ENCODE results near the gene P2RY10.

P2RY10 gene

GRCh38 chrX:78957049-78957767 lies 12.0 kb downstream of the P2RY10 start:
- H3K27ac ChIP-seq (ENCODE audit: poor library complexity, severe bottlenecking): no peak overlapping the region
- no peaks in the 10 kb centered on the region for H3K9me3 ChIP-seq (ENCODE audit: severe bottlenecking)
- DNase-seq (ENCODE audit: low spot score) (no peak), ATAC-seq (ENCODE audit: low read depth) (no peak)
- TF ChIP-seq CTCF (IDR thresholded peaks at IDR 0.05; ENCODE audit: poor library complexity, severe bottlenecking): no peak
- no peak overlapping the region for H3K4me3 ChIP-seq (ENCODE audit: severe bottlenecking)
- H3K27me3 ChIP-seq (ENCODE audit: insufficient read depth, poor library complexity, severe bottlenecking): no peaks in the 10 kb centered on the region
- no peaks in the 10 kb centered on the region for H3K36me3 ChIP-seq (ENCODE audit: low read depth)
- no peaks in the 10 kb centered on the region for H3K4me1 ChIP-seq (ENCODE audit: insufficient read depth, poor library complexity, severe bottlenecking)

- Histone ChIP-seq H3K27me3 (ENCODE audit: insufficient read depth, poor library complexity, severe bottlenecking) (no peaks in the 10 kb centered on the region), H3K36me3 (ENCODE audit: low read depth) (no peaks in the 10 kb centered on the region), H3K27ac (ENCODE audit: poor library complexity, severe bottlenecking) (no peak overlapping the region), H3K9me3 (ENCODE audit: severe bottlenecking) (no peaks in the 10 kb centered on the region), H3K4me1 (ENCODE audit: insufficient read depth, poor library complexity, severe bottlenecking) (no peaks in the 10 kb centered on the region), H3K4me3 (ENCODE audit: severe bottlenecking) (no peak overlapping the region)
- no peak for DNase-seq (ENCODE audit: low spot score)
- TF ChIP-seq CTCF (IDR thresholded peaks at IDR 0.05; ENCODE audit: poor library complexity, severe bottlenecking): no peak
- no peak for ATAC-seq (ENCODE audit: low read depth)
Observed at GRCh38 chrX:78957768-78958130, 12.6 kb downstream of the P2RY10 start.

- H3K4me1 ChIP-seq (ENCODE audit: insufficient read depth, poor library complexity, severe bottlenecking): no peaks in the 10 kb centered on the region
- no peak overlapping the region for H3K27ac ChIP-seq (ENCODE audit: poor library complexity, severe bottlenecking)
- H3K36me3 ChIP-seq (ENCODE audit: low read depth): no peaks in the 10 kb centered on the region
- no peak for TF ChIP-seq CTCF (IDR thresholded peaks at IDR 0.05; ENCODE audit: poor library complexity, severe bottlenecking)
- no peaks in the 10 kb centered on the region for H3K9me3 ChIP-seq (ENCODE audit: severe bottlenecking)
- DNase-seq (ENCODE audit: low spot score) (no peak), ATAC-seq (ENCODE audit: low read depth) (no peak)
- H3K27me3 ChIP-seq (ENCODE audit: insufficient read depth, poor library complexity, severe bottlenecking): no peaks in the 10 kb centered on the region
- H3K4me3 ChIP-seq (ENCODE audit: severe bottlenecking): no peak overlapping the region
Observed at GRCh38 chrX:78958419-78959116, 13.4 kb downstream of the P2RY10 start.

- no peaks in the 10 kb centered on the region for H3K4me1 ChIP-seq (ENCODE audit: insufficient read depth, poor library complexity, severe bottlenecking)
- no peaks in the 10 kb centered on the region for H3K27me3 ChIP-seq (ENCODE audit: insufficient read depth, poor library complexity, severe bottlenecking)
- DNase-seq (ENCODE audit: low spot score) (no peak), ATAC-seq (ENCODE audit: low read depth) (no peak)
- H3K4me3 ChIP-seq (ENCODE audit: severe bottlenecking): no peak overlapping the region
- no peak for TF ChIP-seq CTCF (IDR thresholded peaks at IDR 0.05; ENCODE audit: poor library complexity, severe bottlenecking)
- H3K9me3 ChIP-seq (ENCODE audit: severe bottlenecking): no peaks in the 10 kb centered on the region
- H3K36me3 ChIP-seq (ENCODE audit: low read depth): no peaks in the 10 kb centered on the region
- H3K27ac ChIP-seq (ENCODE audit: poor library complexity, severe bottlenecking): no peak overlapping the region
Observed at GRCh38 chrX:78960888-78961287, 15.7 kb downstream of the P2RY10 start.

- ATAC-seq (ENCODE audit: low read depth) (no peak), DNase-seq (ENCODE audit: low spot score) (no peak)
- Histone ChIP-seq H3K36me3 (ENCODE audit: low read depth) (no peaks in the 10 kb centered on the region), H3K9me3 (ENCODE audit: severe bottlenecking) (no peaks in the 10 kb centered on the region), H3K4me1 (ENCODE audit: insufficient read depth, poor library complexity, severe bottlenecking) (no peaks in the 10 kb centered on the region), H3K27me3 (ENCODE audit: insufficient read depth, poor library complexity, severe bottlenecking) (no peaks in the 10 kb centered on the region), H3K27ac (ENCODE audit: poor library complexity, severe bottlenecking) (no peak overlapping the region), H3K4me3 (ENCODE audit: severe bottlenecking) (no peak overlapping the region)
- TF ChIP-seq CTCF (IDR thresholded peaks at IDR 0.05; ENCODE audit: poor library complexity, severe bottlenecking): no peak
Observed at GRCh38 chrX:78964598-78964997, 19.4 kb downstream of the P2RY10 start.
